Sciatic nerve (tissue), 2 donors: ENCODE data around the gene CIITA. TPM values are rescaled to one million over a fixed set of nuclear protein-coding genes. Genes with fewer than 3 reads are reported as not detected.
"Not testable (repeated sequence)": the region's sequence is repeated elsewhere in the genome, so short reads cannot be mapped to it uniquely, and the experiment has no call there.

Experiments
- ATAC-seq: fragments of 200-7000 bp; cut with Tn5 transposase; one replicate; pipeline ENCODE4 v1.9.1; 2020; ENCODE audit warnings: mild to moderate bottlenecking, moderate library complexity
- DNase-seq: peaks from one replicate; pipeline ENCODE4 v3.0.0-alpha.2; 2020; ENCODE audit warnings: low spot score
- intact Hi-C: fragments of 100-400 bp; cut with DNase I; formaldehyde crosslinking; loops from one replicate; pipeline ENCODE4 v1.14.2; 2022
- total RNA-seq: library from RNA; stranded (reverse); fragmentation: NEBNext Ultra II Directional; extraction: Animal tissue kit (Norgen Biotek cat#: 25700); gene quantifications from one replicate; pipeline ENCODE4 v1.2.1, GENCODE V29; 2021
- donor health status: DM: no; HTN: no; CAD: no.
- donor health status: DM: no; HTN: no; CAD: no.

Gene CIITA
- total RNA-seq, 1 donor from 2014 or later = 51.9 TPM

GRCh38 chr16:10927497-10928112, 50.6 kb downstream of the CIITA start:
- ATAC-seq (no peak), DNase-seq (no peak)
- intact Hi-C loops = loop anchor here (10.0 kb wide), 1 partner anchor 173 kb away; no protein-coding TSS in a partner anchor

- DNase-seq, ATAC-seq: not testable (repeated sequence)
- intact Hi-C loops = loop anchor here (10.0 kb wide), 1 partner anchor 174 kb away; no protein-coding TSS in a partner anchor
Measured at GRCh38 chr16:10929097-10929496, 52.1 kb downstream of the CIITA start.

GRCh38 chr16:10929853-10930754, 53.1 kb downstream of the CIITA start:
- no peak for DNase-seq
- ATAC-seq = no peak
- intact Hi-C loops = loop anchor here (10.0 kb wide), 1 partner anchor 175 kb away; no protein-coding TSS in a partner anchor

- intact Hi-C loops = no loop called here
- no peak for ATAC-seq
- no peak for DNase-seq
Measured at GRCh38 chr16:10930755-10931093, 53.7 kb downstream of the CIITA start.

GRCh38 chr16:10931134-10931533, 54.1 kb downstream of the CIITA start:
- intact Hi-C loops = no loop called here

GRCh38 chr16:10931977-10932632, 55.1 kb downstream of the CIITA start:
- intact Hi-C loops = no loop called here
- ATAC-seq (no peak), DNase-seq (no peak)

More at GRCh38 chr16:10931134-10931533, 54.1 kb downstream of the CIITA start:
- ATAC-seq (no peak), DNase-seq (no peak)

GRCh38 chr16:10932959-10933710, 56.1 kb downstream of the CIITA start:
- intact Hi-C loops = no loop called here
- DNase-seq (no peak), ATAC-seq (no peak)

GRCh38 chr16:10933865-10934264, 56.9 kb downstream of the CIITA start:
- ATAC-seq = no peak
- intact Hi-C loops = no loop called here

GRCh38 chr16:10934325-10935107, 57.5 kb downstream of the CIITA start:
- ATAC-seq (no peak), DNase-seq (no peak)
- intact Hi-C loops = no loop called here

More at GRCh38 chr16:10933865-10934264, 56.9 kb downstream of the CIITA start:
- DNase-seq = no peak

GRCh38 chr16:10935226-10935915, 58.4 kb downstream of the CIITA start:
- intact Hi-C loops = no loop called here
- no peak for ATAC-seq
- DNase-seq = no peak

GRCh38 chr16:10936272-10936984, 59.4 kb downstream of the CIITA start:
- ATAC-seq = no peak

GRCh38 chr16:10937068-10937859, 60.3 kb downstream of the CIITA start:
- DNase-seq (no peak), ATAC-seq (no peak)
- intact Hi-C loops = no loop called here

More at GRCh38 chr16:10936272-10936984, 59.4 kb downstream of the CIITA start:
- DNase-seq = no peak
- intact Hi-C loops = no loop called here

GRCh38 chr16:10938321-10938720, 61.3 kb downstream of the CIITA start:
- no peak for DNase-seq
- intact Hi-C loops = no loop called here
- ATAC-seq = no peak

- DNase-seq (no peak), ATAC-seq (no peak)
- intact Hi-C loops = no loop called here
Measured at GRCh38 chr16:10938796-10939648, 62.0 kb downstream of the CIITA start.

GRCh38 chr16:10939649-10940234, 62.7 kb downstream of the CIITA start:
- DNase-seq (no peak), ATAC-seq (no peak)
- intact Hi-C loops = no loop called here
